HK-2 (cell line): ENCODE measurements around the gene FBXO40.
"Not testable (repeated sequence)": the region's sequence is repeated elsewhere in the genome, so short reads cannot be mapped to it uniquely, and the experiment has no call there.

Experiments used
- DNase-seq: peaks from one replicate; pipeline ENCODE4 v3.0.0-alpha.2; 2018; ENCODE audit not compliant: unreplicated experiment

The FBXO40 gene

GRCh38 chr3:121592856-121593702 lies at the start of gene FBXO40:
TSS of gene FBXO40 (plus strand) at chr3:121593379. CDS start at chr3:121620576, 27,197 bp downstream.
- DNase-seq, result no peak

- DNase-seq, result no peak
Observed at GRCh38 chr3:121545049-121545573, 48.1 kb upstream of the FBXO40 start.

GRCh38 chr3:121545574-121546455 lies 47.4 kb upstream of the FBXO40 start, which contains the start of gene POLQ:
TSS of gene POLQ (minus strand) at chr3:121545988. CDS start at chr3:121545877, 111 bp downstream.
- DNase-seq, result peak; percentile 91

GRCh38 chr3:121552379-121552778 lies 40.8 kb upstream of the FBXO40 start:
- DNase-seq, result no peak

- DNase-seq, result no peak
Observed at GRCh38 chr3:121552797-121553196, 40.4 kb upstream of the FBXO40 start.

- DNase-seq, result no peak
Observed at GRCh38 chr3:121557426-121557934, 35.7 kb upstream of the FBXO40 start.

GRCh38 chr3:121562148-121562547 lies 31.0 kb upstream of the FBXO40 start:
- no peak for DNase-seq

- DNase-seq, result no peak
Observed at GRCh38 chr3:121566773-121567172, 26.4 kb upstream of the FBXO40 start.

GRCh38 chr3:121567649-121568048 lies 25.5 kb upstream of the FBXO40 start, which contains the start of gene ARGFX:
TSS of gene ARGFX (plus strand) at chr3:121567949. CDS start at chr3:121570714, 2,765 bp downstream.
- DNase-seq, result no peak

- DNase-seq, result no peak
Observed at GRCh38 chr3:121574449-121574848, 18.7 kb upstream of the FBXO40 start.

GRCh38 chr3:121581691-121582090 lies 11.5 kb upstream of the FBXO40 start:
- DNase-seq, result no peak

GRCh38 chr3:121584418-121584817 lies 8.8 kb upstream of the FBXO40 start:
- DNase-seq, result no peak

- DNase-seq, result not testable (repeated sequence)
Observed at GRCh38 chr3:121593806-121594205, 627 bp downstream of the FBXO40 start.

GRCh38 chr3:121594850-121595249 lies 1.7 kb downstream of the FBXO40 start:
- no peak for DNase-seq

GRCh38 chr3:121595765-121596406 lies 2.7 kb downstream of the FBXO40 start:
- DNase-seq, result no peak

GRCh38 chr3:121598564-121598963 lies 5.4 kb downstream of the FBXO40 start:
- DNase-seq, result no peak

GRCh38 chr3:121599900-121600299 lies 6.7 kb downstream of the FBXO40 start:
- not testable (repeated sequence) for DNase-seq

- DNase-seq, result no peak
Observed at GRCh38 chr3:121601212-121601812, 8.1 kb downstream of the FBXO40 start.

GRCh38 chr3:121604759-121605158 lies 11.6 kb downstream of the FBXO40 start:
- DNase-seq, result no peak

GRCh38 chr3:121606106-121606505 lies 12.9 kb downstream of the FBXO40 start:
- DNase-seq, result no peak

GRCh38 chr3:121619691-121620090 lies 26.5 kb downstream of the FBXO40 start:
- DNase-seq, result no peak
